Measurements from ENCODE around the gene URB1.

URB1 gene

DNA sequence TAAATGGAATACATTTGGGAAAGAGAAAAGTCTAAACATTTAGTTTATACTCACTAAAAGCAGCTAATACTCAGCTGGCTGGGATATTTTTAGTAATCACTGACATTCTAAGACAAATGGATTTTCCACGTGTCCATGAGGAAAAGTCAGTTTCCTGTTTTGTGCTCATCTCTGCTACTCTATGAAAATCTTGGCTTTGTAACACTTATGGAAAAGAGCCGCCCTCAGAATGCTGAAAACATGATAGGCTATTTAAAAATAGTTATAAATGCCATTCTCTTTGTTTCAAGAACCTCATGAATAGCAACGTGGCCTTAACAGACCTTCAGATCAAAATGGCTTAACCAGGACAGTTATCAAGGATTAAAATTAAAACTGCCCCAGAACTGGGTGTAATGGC is 64.2 kb downstream of the URB1 start:
- no peak overlapping the region for H3K9ac ChIP-seq
- H3K4me1 ChIP-seq: no peaks in the 10 kb centered on the region
- no peak overlapping the region for H3K4me3 ChIP-seq (ENCODE audit: low read depth, low read length)
- H3K79me2 ChIP-seq: no peaks in the 10 kb centered on the region
- H3K27me3 ChIP-seq (ENCODE audit: control insufficient read depth, insufficient read depth, low read length): no peaks in the 10 kb centered on the region
- H2AFZ ChIP-seq: no peak overlapping the region
- no peaks in the 10 kb centered on the region for H3K9me3 ChIP-seq (ENCODE audit: control insufficient read depth, low read length)
- H3K4me2 ChIP-seq (ENCODE audit: low read length): no peak overlapping the region
- H3K36me3 ChIP-seq (ENCODE audit: control insufficient read depth, insufficient read depth, low read length): no peaks in the 10 kb centered on the region
- TF ChIP-seq, protein P1, sequence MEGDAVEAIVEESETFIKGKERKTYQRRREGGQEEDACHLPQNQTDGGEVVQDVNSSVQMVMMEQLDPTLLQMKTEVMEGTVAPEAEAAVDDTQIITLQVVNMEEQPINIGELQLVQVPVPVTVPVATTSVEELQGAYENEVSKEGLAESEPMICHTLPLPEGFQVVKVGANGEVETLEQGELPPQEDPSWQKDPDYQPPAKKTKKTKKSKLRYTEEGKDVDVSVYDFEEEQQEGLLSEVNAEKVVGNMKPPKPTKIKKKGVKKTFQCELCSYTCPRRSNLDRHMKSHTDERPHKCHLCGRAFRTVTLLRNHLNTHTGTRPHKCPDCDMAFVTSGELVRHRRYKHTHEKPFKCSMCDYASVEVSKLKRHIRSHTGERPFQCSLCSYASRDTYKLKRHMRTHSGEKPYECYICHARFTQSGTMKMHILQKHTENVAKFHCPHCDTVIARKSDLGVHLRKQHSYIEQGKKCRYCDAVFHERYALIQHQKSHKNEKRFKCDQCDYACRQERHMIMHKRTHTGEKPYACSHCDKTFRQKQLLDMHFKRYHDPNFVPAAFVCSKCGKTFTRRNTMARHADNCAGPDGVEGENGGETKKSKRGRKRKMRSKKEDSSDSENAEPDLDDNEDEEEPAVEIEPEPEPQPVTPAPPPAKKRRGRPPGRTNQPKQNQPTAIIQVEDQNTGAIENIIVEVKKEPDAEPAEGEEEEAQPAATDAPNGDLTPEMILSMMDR (IDR thresholded peaks at IDR 0.05): no peak
- H3K27ac ChIP-seq: peak overlapping the region; percentile 63

DNA sequence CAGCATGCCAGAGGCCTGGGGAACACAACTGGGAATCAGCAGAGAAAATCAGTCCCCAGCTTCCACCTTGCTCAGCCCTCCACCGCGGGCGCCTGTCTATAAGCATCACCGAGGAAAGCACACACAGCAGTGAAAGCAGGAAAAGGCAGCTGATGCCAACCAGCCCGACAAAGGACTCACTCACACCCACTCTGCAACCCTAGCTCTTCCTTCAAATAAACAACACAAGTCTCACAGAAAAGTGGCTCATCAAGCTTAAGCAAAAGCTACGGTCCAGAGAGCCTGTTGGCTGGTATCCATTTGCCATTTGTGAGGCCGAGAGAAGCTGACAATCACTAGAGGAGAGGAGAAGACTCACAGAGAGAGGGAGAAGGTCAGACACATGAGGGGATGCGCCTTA is 67.1 kb downstream of the URB1 start:
- no peak overlapping the region for H3K4me3 ChIP-seq (ENCODE audit: low read depth, low read length)
- no peak overlapping the region for H3K9ac ChIP-seq
- no peaks in the 10 kb centered on the region for H3K9me3 ChIP-seq (ENCODE audit: control insufficient read depth, low read length)
- no peaks in the 10 kb centered on the region for H3K4me1 ChIP-seq
- no peaks in the 10 kb centered on the region for H3K27me3 ChIP-seq (ENCODE audit: control insufficient read depth, insufficient read depth, low read length)
- no peaks in the 10 kb centered on the region for H3K36me3 ChIP-seq (ENCODE audit: control insufficient read depth, insufficient read depth, low read length)
- H3K27ac ChIP-seq: peak overlapping the region; percentile 24
- peak overlapping the region; percentile 10 for H3K4me2 ChIP-seq (ENCODE audit: low read length)
- TF ChIP-seq, protein P1 (IDR thresholded peaks at IDR 0.05): no peak
- no peak overlapping the region for H2AFZ ChIP-seq
- no peaks in the 10 kb centered on the region for H3K79me2 ChIP-seq

DNA sequence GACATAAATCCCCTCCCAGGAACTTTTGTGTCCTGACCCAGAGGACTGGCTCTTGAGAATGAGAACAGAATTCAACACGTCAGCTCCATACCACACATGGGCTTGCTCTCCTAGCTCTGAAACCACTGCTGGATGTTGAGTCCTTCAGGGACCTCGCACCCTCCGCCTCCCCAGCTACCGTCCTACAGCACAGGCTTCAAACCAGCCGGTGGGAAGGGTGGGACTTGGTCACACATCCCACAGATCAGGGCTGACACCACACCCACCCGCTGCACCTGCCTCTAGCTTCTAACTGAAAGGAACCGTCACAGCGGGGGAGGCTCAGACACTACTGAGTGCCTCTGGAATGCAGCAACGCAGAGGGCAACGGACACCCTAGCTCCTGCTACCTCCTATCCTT is 70.1 kb downstream of the URB1 start:
- Histone ChIP-seq H2AFZ (no peak overlapping the region), H3K9me3 (ENCODE audit: control insufficient read depth, low read length) (no peaks in the 10 kb centered on the region), H3K9ac (no peak overlapping the region), H3K4me3 (ENCODE audit: low read depth, low read length) (no peak overlapping the region), H3K4me2 (ENCODE audit: low read length) (no peak overlapping the region), H3K79me2 (no peaks in the 10 kb centered on the region), H3K27me3 (ENCODE audit: control insufficient read depth, insufficient read depth, low read length) (no peaks in the 10 kb centered on the region), H3K36me3 (ENCODE audit: control insufficient read depth, insufficient read depth, low read length) (no peaks in the 10 kb centered on the region), H3K4me1 (no peaks in the 10 kb centered on the region), H3K27ac (no peak overlapping the region)
- TF ChIP-seq, protein P1 (IDR thresholded peaks at IDR 0.05): no peak

DNA sequence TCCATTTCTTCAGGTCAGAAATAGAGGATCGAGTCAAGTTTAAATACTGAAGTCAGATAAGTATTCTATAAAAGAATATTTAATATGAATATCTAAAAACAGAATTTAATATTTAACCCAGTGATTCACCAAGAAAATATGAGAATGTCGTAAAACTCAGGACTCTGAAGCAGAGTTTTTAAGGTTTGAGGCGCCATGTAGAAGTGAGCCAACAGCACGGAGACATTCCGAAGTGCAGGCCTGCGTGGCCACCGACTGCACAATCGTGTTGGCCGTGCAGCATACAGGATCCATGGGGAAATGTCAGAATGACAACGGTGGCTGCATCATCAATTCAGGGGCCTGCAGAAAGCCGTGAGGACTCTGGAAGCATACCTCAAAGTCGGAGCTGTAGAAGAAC is 70.7 kb downstream of the URB1 start:
- no peaks in the 10 kb centered on the region for H3K9me3 ChIP-seq (ENCODE audit: control insufficient read depth, low read length)
- H3K27me3 ChIP-seq (ENCODE audit: control insufficient read depth, insufficient read depth, low read length): no peaks in the 10 kb centered on the region
- no peaks in the 10 kb centered on the region for H3K4me1 ChIP-seq
- TF ChIP-seq, protein P1 (IDR thresholded peaks at IDR 0.05): no peak
- H3K4me3 ChIP-seq (ENCODE audit: low read depth, low read length): no peak overlapping the region
- H3K4me2 ChIP-seq (ENCODE audit: low read length): no peak overlapping the region
- H3K79me2 ChIP-seq: no peaks in the 10 kb centered on the region
- H3K9ac ChIP-seq: no peak overlapping the region
- H3K27ac ChIP-seq: no peak overlapping the region
- no peak overlapping the region for H2AFZ ChIP-seq
- no peaks in the 10 kb centered on the region for H3K36me3 ChIP-seq (ENCODE audit: control insufficient read depth, insufficient read depth, low read length)

DNA sequence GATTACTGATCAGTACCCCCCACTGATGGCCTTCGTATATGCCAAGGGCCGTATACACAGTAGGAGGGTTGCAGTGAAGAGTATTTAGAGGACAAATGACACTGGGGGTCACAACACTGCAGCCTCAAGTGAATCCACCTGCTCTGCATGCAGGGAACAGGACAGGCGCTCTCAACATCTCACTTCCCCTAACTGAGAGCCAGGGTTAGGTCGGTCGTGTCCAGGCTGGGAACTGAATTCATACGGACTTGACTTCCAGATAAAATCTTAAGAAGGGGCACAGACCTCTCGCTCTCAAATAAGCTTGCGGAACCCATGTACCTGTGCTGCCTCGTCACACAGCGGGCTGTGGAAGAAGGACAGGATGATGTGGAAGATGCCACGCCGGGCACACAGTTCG is 71.3 kb downstream of the URB1 start:
- Histone ChIP-seq H3K9me3 (ENCODE audit: control insufficient read depth, low read length) (no peaks in the 10 kb centered on the region), H2AFZ (no peak overlapping the region), H3K79me2 (no peaks in the 10 kb centered on the region), H3K4me2 (ENCODE audit: low read length) (no peak overlapping the region), H3K4me3 (ENCODE audit: low read depth, low read length) (no peak overlapping the region), H3K27ac (no peak overlapping the region), H3K9ac (no peak overlapping the region), H3K4me1 (no peaks in the 10 kb centered on the region), H3K36me3 (ENCODE audit: control insufficient read depth, insufficient read depth, low read length) (no peaks in the 10 kb centered on the region), H3K27me3 (ENCODE audit: control insufficient read depth, insufficient read depth, low read length) (no peaks in the 10 kb centered on the region)
- TF ChIP-seq, protein P1 (IDR thresholded peaks at IDR 0.05): no peak

Measured in parathyroid adenoma (tissue), 2 donors.